ENCODE measurements around the gene FIG4.

DNA sequence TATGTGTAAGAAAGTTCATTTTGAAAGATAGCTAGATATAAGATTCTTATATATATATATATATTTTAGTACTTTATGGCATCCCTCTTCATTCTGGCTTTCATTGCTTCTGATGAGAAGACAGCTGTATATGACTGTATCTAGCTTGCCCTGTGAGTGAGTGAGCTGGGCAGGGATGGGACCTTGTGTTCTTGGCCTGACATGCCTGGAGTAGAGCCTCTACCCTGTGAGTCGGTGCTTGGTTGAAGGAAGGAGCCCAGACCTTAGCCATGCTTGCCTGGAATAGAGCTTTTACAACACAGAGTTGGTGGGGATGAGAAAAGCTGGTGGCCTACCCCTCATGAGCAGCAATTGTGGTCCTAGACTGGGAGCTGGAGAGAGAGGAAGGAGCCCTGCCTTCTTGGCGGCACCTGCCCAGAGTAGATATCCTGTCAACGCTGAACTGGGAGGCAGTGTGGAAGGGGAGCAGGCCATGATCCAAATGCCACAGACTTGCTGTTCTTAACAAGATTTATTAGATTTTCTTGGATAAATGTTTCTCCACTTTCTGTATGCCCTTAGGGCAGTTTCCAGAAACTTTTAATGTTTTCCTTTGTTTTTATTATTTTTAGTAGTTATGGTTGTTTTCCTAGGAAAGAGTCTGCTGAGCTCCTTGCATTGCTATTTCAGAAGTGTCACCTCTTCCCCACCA is 31.6 kb downstream of the FIG4 start:
- no peak for TF ChIP-seq EZH2 (IDR thresholded peaks at IDR 0.05; ENCODE audit: low read length)
- TF ChIP-seq, protein P1, sequence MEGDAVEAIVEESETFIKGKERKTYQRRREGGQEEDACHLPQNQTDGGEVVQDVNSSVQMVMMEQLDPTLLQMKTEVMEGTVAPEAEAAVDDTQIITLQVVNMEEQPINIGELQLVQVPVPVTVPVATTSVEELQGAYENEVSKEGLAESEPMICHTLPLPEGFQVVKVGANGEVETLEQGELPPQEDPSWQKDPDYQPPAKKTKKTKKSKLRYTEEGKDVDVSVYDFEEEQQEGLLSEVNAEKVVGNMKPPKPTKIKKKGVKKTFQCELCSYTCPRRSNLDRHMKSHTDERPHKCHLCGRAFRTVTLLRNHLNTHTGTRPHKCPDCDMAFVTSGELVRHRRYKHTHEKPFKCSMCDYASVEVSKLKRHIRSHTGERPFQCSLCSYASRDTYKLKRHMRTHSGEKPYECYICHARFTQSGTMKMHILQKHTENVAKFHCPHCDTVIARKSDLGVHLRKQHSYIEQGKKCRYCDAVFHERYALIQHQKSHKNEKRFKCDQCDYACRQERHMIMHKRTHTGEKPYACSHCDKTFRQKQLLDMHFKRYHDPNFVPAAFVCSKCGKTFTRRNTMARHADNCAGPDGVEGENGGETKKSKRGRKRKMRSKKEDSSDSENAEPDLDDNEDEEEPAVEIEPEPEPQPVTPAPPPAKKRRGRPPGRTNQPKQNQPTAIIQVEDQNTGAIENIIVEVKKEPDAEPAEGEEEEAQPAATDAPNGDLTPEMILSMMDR (optimal IDR thresholded peaks at IDR 0.05 in 1 of 3, IDR thresholded peaks at IDR 0.05 in 1 of 3, conservative IDR thresholded peaks at IDR 0.05 in 1 of 3; ENCODE audit: extremely low read depth in 1 of 3, insufficient read depth in 2 of 3, low read length in 3 of 3), result no peak
